ENCODE data around the gene RDH12. TPM values are rescaled to one million over a fixed set of nuclear protein-coding genes. Genes with fewer than 3 reads are reported as not detected.
A peak's percentile ranks its signal among the peaks of the same experiment; 100 is the strongest.
"Not testable (repeated sequence)": the region's sequence is repeated elsewhere in the genome, so short reads cannot be mapped to it uniquely, and the experiment has no call there.

Gene RDH12
- total RNA-seq, 1 donor from 2014 or later, result 1.3 TPM

GRCh38 chr14:67710209-67710608, 8.5 kb downstream of the RDH12 start:
- H3K4me2 ChIP-seq, result no peak overlapping the region

GRCh38 chr14:67717048-67717447, 15.4 kb downstream of the RDH12 start:
- H3K4me3 ChIP-seq, result no peak overlapping the region
- no peak overlapping the region for H3K9ac ChIP-seq
- H3K4me1 ChIP-seq, result no peaks in the 10 kb centered on the region
- no peaks in the 10 kb centered on the region for H3K79me2 ChIP-seq (ENCODE audit: low read depth)
- Mint-ChIP-seq H3K9me3 (peaks cover 5% of the 10 kb centered on the region), H3K4me1 (no peaks in the 10 kb centered on the region), H3K4me3 (no peak overlapping the region), H3K27ac (no peak overlapping the region), H3K27me3 (ENCODE audit: insufficient read depth, low read depth) (peaks cover 3% of the 10 kb centered on the region), H3K36me3 (no peaks in the 10 kb centered on the region)
- H3K27me3 ChIP-seq, result peaks cover 10% of the 10 kb centered on the region
- no peak overlapping the region for H3K27ac ChIP-seq
- no peaks in the 10 kb centered on the region for H3F3A ChIP-seq (ENCODE audit: low read depth)
- H3K9me3 ChIP-seq (ENCODE audit: low read depth), result no peaks in the 10 kb centered on the region
- H2AFZ ChIP-seq (replicated peaks), result no peak overlapping the region
- TF ChIP-seq CTCF (IDR thresholded peaks at IDR 0.05), result no peak
- no peak for TF ChIP-seq EZH2phosphoT487 (IDR thresholded peaks at IDR 0.05)
- TF ChIP-seq EZH2 (IDR thresholded peaks at IDR 0.05), result no peak
- no peaks in the 10 kb centered on the region for H3K36me3 ChIP-seq
- no peak for DNase-seq (ENCODE audit: low spot score)
- no peak overlapping the region for H3K4me2 ChIP-seq
- H4K20me1 ChIP-seq (ENCODE audit: low read depth), result no peaks in the 10 kb centered on the region

More at GRCh38 chr14:67710209-67710608, 8.5 kb downstream of the RDH12 start:
- Histone ChIP-seq H3K27ac (no peak overlapping the region), H3K27me3 (no peaks in the 10 kb centered on the region), H4K20me1 (ENCODE audit: low read depth) (no peaks in the 10 kb centered on the region), H3K4me1 (no peaks in the 10 kb centered on the region), H3K36me3 (no peaks in the 10 kb centered on the region), H3K4me3 (no peak overlapping the region), H3K79me2 (ENCODE audit: low read depth) (no peaks in the 10 kb centered on the region), H3K9ac (no peak overlapping the region), H3F3A (ENCODE audit: low read depth) (no peaks in the 10 kb centered on the region), H3K9me3 (ENCODE audit: low read depth) (peaks cover 36% of the 10 kb centered on the region), H2AFZ (replicated peaks) (no peak overlapping the region)
- DNase-seq (ENCODE audit: low spot score), result peak; percentile 51
- Mint-ChIP-seq H3K27ac (no peak overlapping the region), H3K36me3 (no peaks in the 10 kb centered on the region), H3K27me3 (ENCODE audit: insufficient read depth, low read depth) (peaks cover 3% of the 10 kb centered on the region), H3K4me3 (no peak overlapping the region), H3K4me1 (no peaks in the 10 kb centered on the region), H3K9me3 (peaks cover 27% of the 10 kb centered on the region)
- no peak for TF ChIP-seq CTCF (IDR thresholded peaks at IDR 0.05)
- TF ChIP-seq EZH2 (IDR thresholded peaks at IDR 0.05), result no peak
- no peak for TF ChIP-seq EZH2phosphoT487 (IDR thresholded peaks at IDR 0.05)

GRCh38 chr14:67718265-67718664, 16.6 kb downstream of the RDH12 start:
- Mint-ChIP-seq H3K27me3 (ENCODE audit: insufficient read depth, low read depth) (peaks cover 3% of the 10 kb centered on the region), H3K4me1 (no peaks in the 10 kb centered on the region), H3K9me3 (peaks cover 5% of the 10 kb centered on the region), H3K36me3 (no peaks in the 10 kb centered on the region), H3K27ac (no peak overlapping the region), H3K4me3 (no peak overlapping the region)
- Histone ChIP-seq H4K20me1 (ENCODE audit: low read depth) (no peaks in the 10 kb centered on the region), H3K79me2 (ENCODE audit: low read depth) (no peaks in the 10 kb centered on the region), H3K36me3 (no peaks in the 10 kb centered on the region), H3K9me3 (ENCODE audit: low read depth) (no peaks in the 10 kb centered on the region), H3K27ac (no peak overlapping the region), H3K4me2 (no peak overlapping the region), H2AFZ (replicated peaks) (no peak overlapping the region), H3K27me3 (peaks cover 10% of the 10 kb centered on the region), H3F3A (ENCODE audit: low read depth) (no peaks in the 10 kb centered on the region), H3K4me1 (no peaks in the 10 kb centered on the region), H3K4me3 (no peak overlapping the region), H3K9ac (no peak overlapping the region)
- TF ChIP-seq EZH2 (IDR thresholded peaks at IDR 0.05) (no peak), EZH2phosphoT487 (IDR thresholded peaks at IDR 0.05) (no peak), CTCF (IDR thresholded peaks at IDR 0.05) (no peak)
- no peak for DNase-seq (ENCODE audit: low spot score)

GRCh38 chr14:67719385-67719784, 17.7 kb downstream of the RDH12 start:
- H3K27ac Mint-ChIP-seq; H3K9me3 ChIP-seq (ENCODE audit: low read depth); H3K27ac ChIP-seq; H3K4me3 Mint-ChIP-seq; H3K4me2 ChIP-seq; H3K27me3 Mint-ChIP-seq (ENCODE audit: insufficient read depth, low read depth); H3K9ac ChIP-seq; H4K20me1 ChIP-seq (ENCODE audit: low read depth); H3K4me1 ChIP-seq; H2AFZ ChIP-seq (replicated peaks); H3F3A ChIP-seq (ENCODE audit: low read depth); H3K27me3 ChIP-seq; H3K36me3 Mint-ChIP-seq; H3K36me3 ChIP-seq; H3K4me1 Mint-ChIP-seq; H3K4me3 ChIP-seq; H3K79me2 ChIP-seq (ENCODE audit: low read depth); DNase-seq (ENCODE audit: low spot score); H3K9me3 Mint-ChIP-seq: not testable (repeated sequence)

Data from neural progenitor cell (in vitro differentiated cells).